Measurements from ENCODE around the gene RPL5.

Gene RPL5

DNA sequence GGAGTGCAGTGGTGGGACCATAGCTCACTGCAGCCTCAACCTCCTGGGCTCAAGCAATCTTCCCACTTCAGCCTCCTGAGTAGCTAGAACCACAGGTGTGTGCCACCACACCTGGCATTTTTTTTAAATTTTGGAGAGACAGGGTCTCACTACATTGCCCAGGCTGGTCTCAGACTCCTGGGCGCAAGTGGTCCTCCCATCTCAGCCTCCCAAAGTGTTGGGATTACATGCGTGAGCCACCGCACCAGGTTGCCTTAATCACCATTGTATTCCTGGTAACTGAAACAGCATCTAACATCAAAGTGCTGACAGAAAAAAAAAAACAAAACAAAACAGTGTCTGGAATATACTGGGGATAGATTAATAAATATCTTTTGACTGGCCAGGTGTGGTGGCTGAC lies 18.2 kb downstream of the RPL5 start:
- no peak overlapping the region for H3K4me3 ChIP-seq (ENCODE audit: low read depth, low read length)
- DNase-seq (ENCODE audit: low read depth): no peak

DNA sequence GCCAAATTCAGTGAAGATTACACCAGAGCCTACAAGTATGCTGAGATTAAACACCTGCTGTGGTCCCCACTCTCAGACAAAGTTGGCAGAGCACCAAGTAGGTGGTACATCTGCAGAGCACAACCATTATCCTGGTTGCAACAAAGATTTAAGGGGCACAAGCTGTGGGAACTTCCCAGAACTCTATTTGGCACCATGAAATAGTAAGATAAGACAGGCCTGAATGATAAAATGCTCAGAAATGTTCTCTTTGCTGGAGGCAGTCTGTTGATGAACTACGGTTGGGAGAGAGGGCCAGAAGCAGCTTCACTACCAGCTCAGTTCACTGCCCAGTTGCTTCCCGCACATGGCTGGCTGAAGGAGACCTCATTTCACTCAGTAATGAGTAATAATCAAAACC lies 19.9 kb downstream of the RPL5 start:
- DNase-seq (ENCODE audit: low read depth): no peak
- H3K4me3 ChIP-seq (ENCODE audit: low read depth, low read length): no peak overlapping the region

DNA sequence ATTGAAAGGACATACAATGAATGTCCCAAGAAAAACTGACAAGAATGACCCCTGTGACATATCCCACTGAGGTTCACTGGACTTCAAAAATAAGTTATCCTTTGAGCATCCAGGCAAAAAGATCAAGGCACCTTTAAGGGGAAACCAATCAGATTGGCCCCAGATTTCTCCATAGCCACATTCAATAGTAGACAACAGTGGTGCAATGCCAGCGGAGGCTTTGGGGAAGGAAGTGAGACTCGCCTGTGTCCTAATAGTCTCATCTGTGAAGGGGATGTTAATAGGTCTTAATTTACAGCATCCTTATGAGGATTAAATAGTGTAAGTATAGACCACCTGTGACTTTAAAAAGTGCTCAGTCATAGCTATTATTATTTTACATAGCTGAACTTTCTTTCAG lies 21.5 kb downstream of the RPL5 start:
- no peak for DNase-seq (ENCODE audit: low read depth)
- no peak overlapping the region for H3K4me3 ChIP-seq (ENCODE audit: low read depth, low read length)

DNA sequence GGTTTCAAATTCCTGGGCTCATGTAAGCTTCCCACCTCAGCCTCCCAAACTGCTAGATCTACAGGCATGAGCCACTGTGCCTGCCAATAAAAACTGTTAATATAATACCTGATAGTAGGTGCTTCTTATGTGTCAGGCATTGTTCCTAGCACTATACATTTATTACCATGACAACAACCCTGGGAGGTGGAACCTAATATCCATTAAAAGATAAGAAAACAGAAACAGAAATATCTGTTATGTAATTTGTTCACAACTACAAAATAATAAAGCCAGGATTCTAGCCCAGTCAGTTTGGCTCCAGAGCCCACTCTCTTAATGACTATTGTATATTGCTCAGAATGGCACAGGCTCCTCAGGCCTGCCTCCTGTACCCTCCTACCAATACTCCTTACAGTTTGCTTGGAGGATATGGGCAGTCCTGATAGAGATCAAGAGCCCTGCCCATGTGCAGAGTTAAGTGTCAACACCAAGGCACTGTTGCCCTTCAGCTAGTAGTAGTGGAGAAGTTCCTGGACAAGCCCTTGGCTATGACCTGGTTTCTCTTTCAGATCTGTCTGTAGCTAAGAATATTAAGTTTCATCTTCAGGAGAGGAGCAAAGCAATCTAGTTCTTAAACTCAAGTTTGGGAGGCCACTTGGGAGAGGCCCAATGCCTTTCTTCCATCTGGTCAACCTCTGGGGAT lies 22.4 kb downstream of the RPL5 start:
- no peak for DNase-seq (ENCODE audit: low read depth)
- no peak overlapping the region for H3K4me3 ChIP-seq (ENCODE audit: low read depth, low read length)

DNA sequence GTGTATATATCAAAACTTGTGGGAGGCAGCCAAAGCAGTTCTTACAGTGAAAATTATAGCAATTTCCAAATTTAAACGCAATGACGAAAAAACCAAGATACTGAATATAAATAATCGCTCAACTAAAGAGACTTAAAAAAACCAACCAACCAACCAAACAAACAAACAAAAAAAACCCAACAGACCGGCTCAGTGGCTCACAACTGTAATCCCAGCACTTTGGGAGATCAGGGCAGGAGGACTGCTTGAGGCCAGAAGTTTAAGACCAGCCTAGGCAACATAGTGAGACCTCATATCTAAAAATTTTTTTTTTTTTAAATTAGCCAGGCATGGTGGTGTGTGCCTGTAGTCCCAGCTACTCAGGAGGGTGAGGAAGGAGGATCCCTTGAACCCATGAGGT lies 23.4 kb downstream of the RPL5 start:
- H3K4me3 ChIP-seq (ENCODE audit: low read depth, low read length): no peak overlapping the region
- no peak for DNase-seq (ENCODE audit: low read depth)

DNA sequence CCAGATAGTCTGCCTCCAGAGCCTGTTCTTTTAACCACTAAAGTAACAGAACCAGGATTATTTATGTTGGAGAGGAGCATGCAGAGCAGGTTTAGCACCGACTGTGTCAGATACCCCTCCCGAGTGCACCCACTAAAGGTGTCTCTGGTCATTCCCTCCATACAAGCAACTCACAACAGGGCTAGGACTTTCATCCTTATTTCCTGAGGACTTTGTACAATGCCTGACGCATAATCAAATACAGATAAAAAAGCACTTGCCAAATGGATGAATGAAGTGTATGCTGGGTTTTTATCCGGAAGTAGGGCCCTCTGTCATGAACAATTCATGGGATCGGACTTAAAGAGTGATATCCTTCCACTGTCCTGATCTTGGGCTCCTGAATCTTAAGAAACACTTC lies 26.0 kb downstream of the RPL5 start:
- no peak overlapping the region for H3K4me3 ChIP-seq (ENCODE audit: low read depth, low read length)
- DNase-seq (ENCODE audit: low read depth): no peak

DNA sequence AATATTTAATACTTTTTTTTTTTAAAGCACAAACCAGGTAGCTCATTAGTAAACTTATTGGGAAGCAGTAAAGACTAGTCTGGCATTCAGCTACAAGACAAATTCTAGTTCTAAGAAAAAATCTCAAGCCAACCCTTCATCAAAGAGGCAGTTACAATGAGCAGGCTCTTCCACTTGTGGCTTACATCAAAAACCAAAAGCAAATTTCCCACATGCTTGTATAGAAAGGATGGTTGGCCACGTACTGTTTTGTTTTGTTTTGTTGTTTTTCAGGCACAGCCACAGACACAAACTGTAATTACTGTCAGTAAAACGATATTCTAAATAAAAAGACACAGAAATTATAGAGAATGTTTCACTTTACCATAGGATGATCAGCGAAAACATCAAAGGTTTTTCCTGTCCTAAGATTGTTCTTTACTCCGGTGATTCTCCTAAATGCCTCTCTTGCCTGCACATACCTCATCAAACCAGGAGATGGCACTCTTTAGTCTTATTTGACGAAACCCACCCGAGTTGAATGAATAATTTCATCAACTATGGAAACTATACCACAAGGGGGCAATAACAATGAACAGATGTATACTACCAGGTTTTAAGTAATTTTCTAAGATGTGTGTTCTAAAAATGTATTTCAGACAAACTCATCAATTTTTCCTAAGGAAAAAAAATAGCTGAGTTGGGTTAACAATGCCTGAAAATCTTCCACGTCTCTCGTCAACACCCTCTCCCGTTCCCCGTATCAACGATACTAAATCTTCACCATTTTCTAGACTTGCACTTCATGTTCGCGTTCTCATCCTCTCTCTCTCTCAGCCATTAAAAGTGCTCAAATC lies 26.9 kb downstream of the RPL5 start:
- peak; percentile 38 for DNase-seq (ENCODE audit: low read depth)
- H3K4me3 ChIP-seq (ENCODE audit: low read depth, low read length): no peak overlapping the region

DNA sequence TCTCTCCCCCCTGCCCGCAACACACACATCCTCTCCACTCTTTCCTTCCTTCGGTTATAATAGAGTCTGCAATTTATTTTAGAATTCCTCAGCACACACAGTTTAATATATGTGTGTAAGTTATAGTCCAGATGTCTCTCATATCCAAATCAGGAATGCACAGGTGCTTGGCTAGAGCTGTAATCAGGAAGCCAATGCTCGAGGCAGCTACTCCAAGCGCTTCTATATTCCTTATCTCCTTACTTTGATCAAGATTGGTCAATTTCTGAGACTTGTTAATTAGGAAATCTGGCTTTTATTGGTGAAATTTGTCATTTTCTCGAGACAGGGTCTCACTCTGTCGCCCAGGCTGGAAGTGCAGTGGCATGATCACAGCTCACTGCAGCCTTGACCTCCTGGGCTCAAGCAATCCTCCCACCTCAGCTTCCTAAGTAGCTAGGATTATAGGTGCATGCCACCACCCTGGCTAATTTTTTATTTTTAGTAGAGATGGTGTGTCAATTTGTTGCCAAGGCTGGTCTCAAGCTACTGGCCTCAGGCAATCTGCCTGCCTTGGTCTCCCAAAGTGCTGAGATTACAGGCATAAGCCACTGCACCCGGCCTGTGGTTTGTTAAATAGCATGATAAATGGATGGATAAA lies 27.7 kb downstream of the RPL5 start:
- no peak overlapping the region for H3K4me3 ChIP-seq (ENCODE audit: low read depth, low read length)

DNA sequence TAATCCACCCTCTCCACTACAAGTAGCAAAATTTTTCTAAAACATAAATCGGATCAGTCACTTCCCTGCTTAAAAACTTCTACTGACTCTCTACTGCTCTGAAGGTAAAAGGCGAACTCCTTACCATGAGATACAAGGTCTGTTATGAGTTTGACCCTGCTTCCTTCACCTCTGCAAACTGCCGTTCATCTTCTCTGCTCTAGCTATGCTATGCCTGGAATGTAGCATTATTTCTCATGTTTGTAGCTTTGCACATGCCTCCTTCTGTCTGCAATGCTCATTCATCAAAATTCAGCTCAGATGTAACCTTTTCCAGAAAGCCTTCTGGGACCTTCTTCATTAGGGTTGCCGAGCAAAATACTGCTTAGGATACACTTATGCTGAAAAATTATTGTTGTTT lies 30.8 kb downstream of the RPL5 start:
- DNase-seq (ENCODE audit: low read depth): no peak
- H3K4me3 ChIP-seq (ENCODE audit: low read depth, low read length): no peak overlapping the region

More for the DNA sequence above, 27.7 kb downstream of the RPL5 start:
- DNase-seq (ENCODE audit: low read depth): no peak

DNA sequence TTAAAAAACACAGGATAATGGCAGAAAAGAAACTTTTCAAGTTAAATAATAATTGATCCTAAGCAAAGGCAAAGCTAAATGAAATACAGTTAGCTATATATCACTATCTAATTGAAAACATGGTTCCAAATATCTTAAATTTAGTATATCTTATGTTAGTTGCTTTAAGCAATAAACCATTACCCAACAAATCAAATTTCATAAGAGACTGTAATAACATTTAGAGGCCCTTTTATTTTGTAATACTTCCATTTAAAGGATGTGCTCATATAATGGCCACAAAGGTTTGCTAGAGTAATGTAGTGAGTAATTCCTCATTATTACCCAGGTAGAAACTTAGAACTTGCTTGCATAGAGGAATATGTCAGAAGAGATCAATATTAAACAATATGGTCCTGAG lies 32.3 kb downstream of the RPL5 start:
- no peak overlapping the region for H3K4me3 ChIP-seq (ENCODE audit: low read depth, low read length)
- DNase-seq (ENCODE audit: low read depth): no peak

DNA sequence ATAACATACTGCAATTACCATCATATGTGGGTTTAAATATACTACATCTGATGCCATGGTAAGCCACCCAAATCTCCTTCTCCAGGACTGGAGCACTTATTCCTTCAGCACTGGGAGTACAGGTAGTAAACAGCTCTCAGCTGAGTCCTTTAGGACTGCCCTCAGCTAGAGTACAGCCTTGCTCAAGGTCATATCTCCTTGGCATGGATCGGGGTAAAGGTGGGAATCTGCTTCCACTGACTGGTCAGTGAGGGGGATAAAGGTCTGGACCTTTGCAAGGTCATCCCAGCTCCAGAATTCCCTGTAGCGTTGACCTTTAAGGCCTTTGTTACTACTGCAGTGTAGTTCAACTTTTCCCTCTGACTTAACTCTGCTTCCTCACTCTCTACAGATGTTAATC lies 38.8 kb downstream of the RPL5 start:
- H3K4me3 ChIP-seq (ENCODE audit: low read depth, low read length): no peak overlapping the region
- DNase-seq (ENCODE audit: low read depth): no peak

DNA sequence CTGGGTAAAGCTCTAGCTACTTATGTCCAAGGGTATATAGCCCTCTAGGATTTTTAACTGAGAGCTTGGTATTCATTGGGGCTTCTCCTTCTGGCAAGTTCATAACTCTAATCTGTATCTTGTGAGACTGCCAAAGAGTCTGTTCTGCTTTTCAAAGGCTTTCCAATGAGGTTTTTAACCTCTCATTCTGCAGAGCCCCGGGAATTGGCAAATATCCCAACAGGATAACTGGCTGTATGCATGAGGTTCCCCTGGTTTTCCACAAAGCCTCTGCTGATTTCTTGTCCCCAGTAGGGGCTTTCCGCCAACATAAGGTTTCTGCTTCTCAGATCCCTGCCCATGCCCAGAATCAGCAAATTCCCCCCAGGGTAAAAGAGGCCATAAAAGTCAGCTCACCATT lies 40.9 kb downstream of the RPL5 start:
- H3K4me3 ChIP-seq (ENCODE audit: low read depth, low read length): no peak overlapping the region
- no peak for DNase-seq (ENCODE audit: low read depth)

DNA sequence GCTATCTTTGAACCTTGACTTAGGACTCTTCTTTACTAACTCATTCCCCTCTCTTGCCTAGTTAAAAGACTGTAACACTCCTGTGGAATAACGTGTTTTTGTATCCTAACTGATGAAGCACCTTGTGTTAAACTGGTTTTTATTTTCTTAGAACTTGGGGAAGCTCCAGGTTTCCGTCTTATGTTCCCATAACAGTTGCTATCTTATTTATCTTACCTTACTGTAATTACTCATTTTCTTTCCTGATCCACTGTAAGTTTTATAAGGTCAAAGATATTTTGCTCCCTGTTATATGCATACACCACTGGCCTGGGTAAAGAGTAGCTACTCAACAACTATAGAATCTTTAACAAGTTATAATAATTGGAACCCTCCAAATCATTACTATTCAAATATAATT lies 43.1 kb downstream of the RPL5 start:
- no peak overlapping the region for H3K4me3 ChIP-seq (ENCODE audit: low read depth, low read length)
- DNase-seq (ENCODE audit: low read depth): no peak

DNA sequence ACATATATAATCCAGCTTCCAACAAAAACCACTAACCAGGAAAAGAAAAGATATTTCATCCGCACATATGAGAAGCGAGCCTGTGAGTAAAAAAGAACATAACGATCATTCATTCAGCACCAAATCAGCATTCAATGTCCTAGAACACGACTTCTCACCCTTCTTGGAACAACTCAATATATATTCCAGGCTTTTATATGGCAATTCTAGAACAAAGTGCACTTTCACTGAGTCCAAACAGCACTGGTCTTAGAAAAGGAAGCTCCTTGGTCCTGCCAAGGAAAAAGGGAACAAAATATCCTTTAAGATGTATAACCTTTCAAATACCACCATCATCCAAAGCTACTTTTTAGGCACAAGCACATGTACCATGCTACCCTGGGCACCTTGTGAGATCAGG lies 44.5 kb downstream of the RPL5 start:
- no peak overlapping the region for H3K4me3 ChIP-seq (ENCODE audit: low read depth, low read length)
- DNase-seq (ENCODE audit: low read depth): no peak

DNA sequence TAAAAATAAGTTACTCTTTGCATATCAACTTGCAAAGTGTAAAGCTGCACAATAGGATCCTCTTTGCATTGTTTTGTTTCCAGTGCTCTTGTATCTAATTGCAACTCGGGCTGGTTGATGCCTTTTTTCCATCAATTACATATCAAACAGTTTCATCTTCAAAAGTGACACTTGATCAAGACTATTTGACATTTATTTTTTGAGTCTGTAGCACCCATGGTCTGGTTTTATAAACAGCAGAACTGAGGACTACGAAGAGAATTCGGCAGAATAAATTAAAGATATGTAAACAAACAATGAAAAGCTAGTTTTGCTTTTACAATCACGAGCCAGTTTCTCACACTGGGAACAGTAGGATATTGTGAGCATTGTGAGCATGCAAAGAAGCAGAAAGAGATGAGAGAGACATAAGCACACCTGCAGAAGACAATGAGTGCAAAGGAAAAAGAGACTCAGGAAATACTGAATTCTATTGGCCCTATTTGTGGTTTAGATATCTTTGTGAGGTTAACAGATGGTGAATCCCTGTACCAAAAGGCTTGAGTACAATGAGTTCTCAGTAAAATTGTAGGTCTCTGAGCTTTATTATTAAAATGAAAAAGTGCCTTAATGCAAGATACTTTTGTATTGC lies 45.4 kb downstream of the RPL5 start:
- no peak for DNase-seq (ENCODE audit: low read depth)

DNA sequence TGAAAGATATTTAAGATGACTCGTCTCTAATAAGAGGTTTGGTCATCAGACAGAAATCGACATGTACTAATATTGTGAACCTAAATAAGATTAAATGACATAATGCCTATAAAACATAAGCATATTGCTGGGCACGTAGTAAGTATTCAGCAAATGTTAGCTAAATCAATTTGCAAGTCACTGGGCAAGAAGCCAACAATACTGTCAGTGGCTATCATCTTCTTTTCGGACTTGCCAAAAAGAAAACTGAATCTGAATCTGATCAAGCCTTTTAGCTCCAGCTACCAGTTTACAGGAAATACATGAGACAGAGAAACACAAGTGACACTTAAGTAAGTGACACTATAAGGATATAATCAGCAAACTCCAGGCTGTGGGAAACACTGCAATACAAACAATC lies 46.0 kb downstream of the RPL5 start:
- H3K4me3 ChIP-seq (ENCODE audit: low read depth, low read length): no peak overlapping the region
- no peak for DNase-seq (ENCODE audit: low read depth)

More for the DNA sequence above, 45.4 kb downstream of the RPL5 start:
- no peak overlapping the region for H3K4me3 ChIP-seq (ENCODE audit: low read depth, low read length)

DNA sequence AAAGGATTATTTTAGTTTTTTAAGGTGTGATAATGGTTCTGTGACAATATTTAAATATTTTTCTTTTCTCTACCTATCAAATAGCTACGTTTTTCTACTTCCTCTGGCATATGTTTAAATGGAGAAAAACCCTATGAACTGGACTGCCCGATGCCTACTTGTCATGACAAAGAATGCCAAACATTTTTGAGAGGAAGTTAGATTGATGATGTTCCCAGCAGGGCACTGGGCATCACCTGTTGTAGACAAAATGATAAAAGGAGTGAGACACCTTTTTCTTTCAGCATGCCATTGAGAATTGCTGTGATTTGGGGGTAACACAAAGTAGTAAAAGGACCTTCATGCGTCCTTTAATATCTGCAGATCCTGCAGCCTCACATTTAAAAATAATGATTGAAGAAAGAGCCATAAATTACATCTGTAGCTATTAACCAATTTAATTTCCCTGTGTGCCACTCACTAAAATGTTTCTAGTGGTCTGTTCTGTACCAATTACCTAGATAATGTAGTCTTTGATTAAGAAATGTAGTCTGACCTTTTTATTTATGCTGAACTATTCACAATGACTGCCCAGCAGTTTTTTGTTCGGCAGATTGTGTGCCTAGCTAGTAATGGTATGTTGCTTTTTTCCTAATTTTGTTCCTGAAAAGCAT lies 47.6 kb downstream of the RPL5 start:
- DNase-seq (ENCODE audit: low read depth): no peak
- H3K4me3 ChIP-seq (ENCODE audit: low read depth, low read length): no peak overlapping the region

DNA sequence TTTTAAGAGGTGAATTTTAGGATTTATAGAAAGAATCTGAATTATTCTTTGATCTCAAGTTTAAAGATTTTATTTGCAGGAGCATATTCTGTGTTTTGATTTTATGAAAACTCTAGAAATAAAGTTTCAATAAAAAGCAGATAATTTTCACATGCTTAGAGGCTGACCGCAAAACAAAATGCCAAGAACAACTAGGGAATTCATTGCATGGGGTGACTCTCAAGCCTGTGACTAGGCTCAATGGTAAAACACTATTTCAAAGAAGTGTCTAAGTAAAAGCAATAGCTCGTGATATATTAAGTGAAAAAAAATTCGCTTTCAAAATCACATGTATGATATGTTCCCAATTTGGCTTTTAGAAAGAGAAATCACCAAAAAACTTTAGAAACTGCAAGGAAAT lies 49.6 kb downstream of the RPL5 start:
- DNase-seq (ENCODE audit: low read depth): no peak
- no peak overlapping the region for H3K4me3 ChIP-seq (ENCODE audit: low read depth, low read length)

DNA sequence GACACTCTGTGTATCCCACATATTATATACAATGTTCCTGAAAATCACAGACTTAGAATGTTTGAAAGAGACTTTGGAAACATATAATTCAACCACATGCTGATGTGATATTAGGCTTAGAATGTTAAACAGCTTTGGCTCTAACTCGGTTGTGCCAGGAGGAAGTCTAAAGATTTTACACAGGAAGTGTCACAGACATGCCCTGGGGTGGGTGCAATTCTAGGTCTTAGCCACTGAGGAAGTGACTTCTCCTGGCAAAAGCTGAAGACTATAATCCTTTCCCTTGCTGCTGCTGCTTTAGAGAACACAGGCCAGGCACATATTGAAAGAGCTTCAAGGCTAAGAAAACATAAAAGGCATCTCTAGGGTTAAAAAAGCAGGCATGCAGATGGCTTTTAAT lies 51.0 kb downstream of the RPL5 start:
- no peak for DNase-seq (ENCODE audit: low read depth)
- no peak overlapping the region for H3K4me3 ChIP-seq (ENCODE audit: low read depth, low read length)

DNA sequence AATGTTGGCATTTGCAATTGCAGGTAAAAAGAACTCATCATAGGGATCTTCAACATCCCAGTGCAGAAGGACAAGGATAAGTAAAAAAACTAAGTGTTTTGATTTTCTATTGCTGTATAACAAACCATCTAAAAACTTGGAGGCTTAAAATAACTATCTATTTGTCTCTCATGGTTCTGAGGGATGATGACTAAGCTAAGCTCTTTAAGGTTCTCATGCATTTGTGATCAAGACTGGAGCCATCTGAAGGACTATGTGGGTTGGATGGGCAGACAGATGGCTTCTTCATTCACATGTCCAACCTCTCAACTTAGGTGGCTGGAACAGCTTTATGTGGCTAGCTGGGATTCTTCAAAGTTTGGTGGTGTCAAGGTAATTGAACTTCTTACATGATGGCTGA lies 51.5 kb downstream of the RPL5 start:
- no peak for DNase-seq (ENCODE audit: low read depth)
- H3K4me3 ChIP-seq (ENCODE audit: low read depth, low read length): no peak overlapping the region

Data from skeletal muscle cell (primary cell).